ENCODE measurements around the gene SPNS3. TPM values are rescaled to one million over a fixed set of nuclear protein-coding genes. Genes with fewer than 3 reads are reported as not detected.

SPNS3 gene
- total RNA-seq, 3 donors from 2014 or later (not counting 1 experiment from before 2014, with no cell fraction given) = 1.2 to 2.1 (median 1.9) TPM

DNA sequence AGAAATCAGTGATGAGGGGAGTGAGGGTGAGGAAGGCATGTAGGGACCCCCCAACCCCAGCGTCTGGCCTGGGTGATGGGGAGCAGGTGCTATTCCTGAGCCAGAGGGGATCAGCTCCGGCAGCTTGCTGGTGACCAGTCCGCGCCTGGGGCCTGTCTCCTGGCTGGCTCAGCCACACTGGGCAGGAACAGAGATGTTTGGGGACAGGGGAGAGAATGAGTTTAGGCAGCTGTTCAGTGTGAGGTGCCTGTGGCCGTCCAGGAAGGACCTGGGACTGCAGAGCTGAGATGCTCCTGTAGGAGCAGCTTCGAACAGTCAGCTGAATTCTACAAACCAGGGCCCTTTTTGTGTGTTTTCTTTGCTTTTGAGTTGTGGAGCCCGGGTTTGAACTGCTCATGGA is 41.7 kb downstream of the SPNS3 start:
- peaks cover 0 to 6% of the 10 kb centered on the region in 2 donors for H3K4me1 Mint-ChIP-seq
- no peak overlapping the region for H3K27ac Mint-ChIP-seq
- Histone ChIP-seq H3K4me3 (ENCODE audit: low read length) (no peak overlapping the region), H3K36me3 (ENCODE audit: control insufficient read depth, insufficient read depth, low read length) (no peaks in the 10 kb centered on the region), H3K4me1 (ENCODE audit: control insufficient read depth, insufficient read depth, low read length) (peaks cover 5% of the 10 kb centered on the region), H3K9me3 (ENCODE audit: control insufficient read depth, insufficient read depth, low read length) (no peaks in the 10 kb centered on the region), H3K27ac (ENCODE audit: low read length) (no peak overlapping the region), H3K27me3 (ENCODE audit: control insufficient read depth, insufficient read depth, low read length) (no peaks in the 10 kb centered on the region)
- no peaks in the 10 kb centered on the region for H3K36me3 Mint-ChIP-seq
- H3K4me3 Mint-ChIP-seq = no peak overlapping the region
- TF ChIP-seq, protein P1, sequence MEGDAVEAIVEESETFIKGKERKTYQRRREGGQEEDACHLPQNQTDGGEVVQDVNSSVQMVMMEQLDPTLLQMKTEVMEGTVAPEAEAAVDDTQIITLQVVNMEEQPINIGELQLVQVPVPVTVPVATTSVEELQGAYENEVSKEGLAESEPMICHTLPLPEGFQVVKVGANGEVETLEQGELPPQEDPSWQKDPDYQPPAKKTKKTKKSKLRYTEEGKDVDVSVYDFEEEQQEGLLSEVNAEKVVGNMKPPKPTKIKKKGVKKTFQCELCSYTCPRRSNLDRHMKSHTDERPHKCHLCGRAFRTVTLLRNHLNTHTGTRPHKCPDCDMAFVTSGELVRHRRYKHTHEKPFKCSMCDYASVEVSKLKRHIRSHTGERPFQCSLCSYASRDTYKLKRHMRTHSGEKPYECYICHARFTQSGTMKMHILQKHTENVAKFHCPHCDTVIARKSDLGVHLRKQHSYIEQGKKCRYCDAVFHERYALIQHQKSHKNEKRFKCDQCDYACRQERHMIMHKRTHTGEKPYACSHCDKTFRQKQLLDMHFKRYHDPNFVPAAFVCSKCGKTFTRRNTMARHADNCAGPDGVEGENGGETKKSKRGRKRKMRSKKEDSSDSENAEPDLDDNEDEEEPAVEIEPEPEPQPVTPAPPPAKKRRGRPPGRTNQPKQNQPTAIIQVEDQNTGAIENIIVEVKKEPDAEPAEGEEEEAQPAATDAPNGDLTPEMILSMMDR (IDR thresholded peaks at IDR 0.05) = no peak
- intact Hi-C loops (cut with micrococcal nuclease) = no loop called here
- H3K9me3 Mint-ChIP-seq = no peaks in the 10 kb centered on the region
- 87% methylated on average over 7 of the region's 7 CpGs for WGBS (ENCODE audit: insufficient coverage)
- DNase-seq (no peak), ATAC-seq (no peak)
- peaks cover 6% of the 10 kb centered on the region in 2 donors for H3K27me3 Mint-ChIP-seq (ENCODE audit: low read depth in 2 of 2)

DNA sequence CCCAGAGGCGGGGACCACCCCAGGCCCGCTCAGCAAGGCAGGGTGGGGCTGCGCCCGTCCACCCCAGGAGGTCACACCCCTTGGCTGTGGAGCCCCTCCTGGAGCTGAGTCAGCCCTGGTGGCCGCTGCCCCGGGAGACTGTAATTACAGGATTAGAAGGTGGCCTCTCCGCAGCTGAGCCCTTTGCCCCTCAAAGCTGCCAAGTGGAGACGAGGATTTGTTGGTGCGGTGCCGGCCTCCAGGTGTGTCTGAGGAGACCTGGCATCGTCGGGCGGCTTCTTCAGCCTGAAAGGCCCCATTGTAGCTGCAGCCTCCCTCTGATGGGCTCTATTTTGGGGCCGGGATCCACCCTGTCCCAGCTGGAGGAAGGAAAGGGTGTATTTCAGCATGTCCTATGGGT is 42.3 kb downstream of the SPNS3 start:
- no peak for ATAC-seq
- no peaks in the 10 kb centered on the region for H3K36me3 Mint-ChIP-seq
- intact Hi-C loops (cut with micrococcal nuclease) = no loop called here
- DNase-seq = no peak
- Histone ChIP-seq H3K4me1 (ENCODE audit: control insufficient read depth, insufficient read depth, low read length) (peaks cover 11% of the 10 kb centered on the region), H3K27ac (ENCODE audit: low read length) (no peak overlapping the region), H3K36me3 (ENCODE audit: control insufficient read depth, insufficient read depth, low read length) (no peaks in the 10 kb centered on the region), H3K9me3 (ENCODE audit: control insufficient read depth, insufficient read depth, low read length) (no peaks in the 10 kb centered on the region), H3K27me3 (ENCODE audit: control insufficient read depth, insufficient read depth, low read length) (no peaks in the 10 kb centered on the region), H3K4me3 (ENCODE audit: low read length) (no peak overlapping the region)
- no peak overlapping the region for H3K4me3 Mint-ChIP-seq
- peaks cover 6% of the 10 kb centered on the region in 2 donors for H3K27me3 Mint-ChIP-seq (ENCODE audit: low read depth in 2 of 2)
- no peaks in the 10 kb centered on the region for H3K9me3 Mint-ChIP-seq
- peaks cover 3 to 12% of the 10 kb centered on the region in 2 donors for H3K4me1 Mint-ChIP-seq
- 92% methylated on average over 14 of the region's 14 CpGs for WGBS (ENCODE audit: insufficient coverage)
- no peak overlapping the region for H3K27ac Mint-ChIP-seq
- TF ChIP-seq, protein P1 (IDR thresholded peaks at IDR 0.05) = no peak

DNA sequence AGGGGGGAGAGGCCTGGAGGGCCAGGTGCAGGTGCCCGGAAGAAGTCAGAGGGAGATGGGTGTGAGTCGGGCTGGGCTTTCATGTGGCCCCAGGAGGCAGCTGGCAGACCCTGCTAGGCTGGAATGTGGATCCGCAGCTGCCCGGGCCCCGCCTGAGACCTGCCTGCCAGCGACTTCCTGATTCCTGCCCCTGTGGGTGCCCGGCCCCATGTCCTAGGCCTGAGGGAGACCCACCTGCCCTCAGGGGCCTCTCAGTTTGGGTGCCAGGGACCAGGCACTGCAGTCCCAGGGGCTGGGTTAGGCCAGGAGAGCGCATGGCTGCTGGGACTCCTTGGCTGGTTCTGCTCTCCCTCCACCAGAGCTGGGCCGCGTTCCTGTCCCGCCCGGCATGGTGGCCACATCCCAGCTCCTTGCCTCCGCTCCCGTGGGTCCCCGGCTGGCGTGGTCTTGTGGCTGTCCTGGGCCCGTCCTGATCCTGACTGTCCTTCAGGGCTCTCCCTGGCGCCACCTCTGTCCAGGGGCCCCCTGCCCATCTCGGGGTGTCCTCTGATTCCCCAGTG is 42.9 kb downstream of the SPNS3 start:
- intact Hi-C loops (cut with micrococcal nuclease) = no loop called here
- no peak overlapping the region for H3K27ac Mint-ChIP-seq
- H3K4me3 ChIP-seq (ENCODE audit: low read length) = no peak overlapping the region
- no peaks in the 10 kb centered on the region for H3K9me3 ChIP-seq (ENCODE audit: control insufficient read depth, insufficient read depth, low read length)
- H3K9me3 Mint-ChIP-seq = no peaks in the 10 kb centered on the region
- peaks cover 6% of the 10 kb centered on the region in 2 donors for H3K27me3 Mint-ChIP-seq (ENCODE audit: low read depth in 2 of 2)
- H3K36me3 ChIP-seq (ENCODE audit: control insufficient read depth, insufficient read depth, low read length) = no peaks in the 10 kb centered on the region
- no peaks in the 10 kb centered on the region for H3K36me3 Mint-ChIP-seq
- ATAC-seq = no peak
- H3K27ac ChIP-seq (ENCODE audit: low read length) = no peak overlapping the region
- H3K4me1 ChIP-seq (ENCODE audit: control insufficient read depth, insufficient read depth, low read length) = peaks cover 16% of the 10 kb centered on the region
- 79% methylated on average over 19 of the region's 19 CpGs for WGBS (ENCODE audit: insufficient coverage)
- H3K4me1 Mint-ChIP-seq = peaks cover 9 to 17% of the 10 kb centered on the region in 2 donors
- no peak overlapping the region for H3K4me3 Mint-ChIP-seq
- no peaks in the 10 kb centered on the region for H3K27me3 ChIP-seq (ENCODE audit: control insufficient read depth, insufficient read depth, low read length)
- TF ChIP-seq, protein P1 (IDR thresholded peaks at IDR 0.05) = no peak
- no peak for DNase-seq

DNA sequence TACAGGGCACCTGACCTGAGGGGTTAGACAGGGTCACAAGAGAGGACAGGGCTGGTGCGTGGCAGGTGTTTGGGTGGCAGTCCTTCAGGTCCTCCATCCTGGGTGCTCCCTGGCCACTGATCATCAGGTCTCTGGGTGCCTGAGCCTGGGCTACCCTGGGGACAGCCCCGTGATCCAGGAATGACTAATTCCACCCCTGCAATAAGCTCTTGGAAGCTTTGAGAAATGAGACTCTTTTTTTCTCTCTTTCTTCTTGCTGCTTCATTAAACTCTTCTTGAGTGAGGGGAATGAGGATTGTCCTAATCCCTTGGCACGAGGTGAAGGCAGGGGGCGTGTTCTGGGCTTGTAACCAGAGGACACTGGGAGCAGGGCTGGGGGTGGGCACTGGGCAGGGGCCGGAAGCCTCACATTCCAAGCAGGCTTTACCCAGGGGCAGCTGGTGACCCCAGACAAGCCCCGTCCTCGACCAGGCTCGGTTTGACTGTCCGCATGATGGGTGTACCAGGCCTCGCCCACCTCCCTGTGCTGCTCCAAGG is 43.6 kb downstream of the SPNS3 start:
- 81% methylated on average over 10 of the region's 10 CpGs for WGBS (ENCODE audit: insufficient coverage)
- intact Hi-C loops (cut with micrococcal nuclease) = no loop called here
- Mint-ChIP-seq H3K4me3 (no peak overlapping the region), H3K9me3 (no peaks in the 10 kb centered on the region), H3K27ac (no peak overlapping the region), H3K27me3 (ENCODE audit: low read depth in 2 of 2) (peaks cover 6% of the 10 kb centered on the region in 2 donors), H3K36me3 (no peaks in the 10 kb centered on the region), H3K4me1 (peaks cover 15 to 22% of the 10 kb centered on the region in 2 donors)
- Histone ChIP-seq H3K27ac (ENCODE audit: low read length) (no peak overlapping the region), H3K9me3 (ENCODE audit: control insufficient read depth, insufficient read depth, low read length) (no peaks in the 10 kb centered on the region), H3K4me3 (ENCODE audit: low read length) (no peak overlapping the region), H3K36me3 (ENCODE audit: control insufficient read depth, insufficient read depth, low read length) (no peaks in the 10 kb centered on the region), H3K27me3 (ENCODE audit: control insufficient read depth, insufficient read depth, low read length) (no peaks in the 10 kb centered on the region), H3K4me1 (ENCODE audit: control insufficient read depth, insufficient read depth, low read length) (peaks cover 24% of the 10 kb centered on the region)
- TF ChIP-seq, protein P1 (IDR thresholded peaks at IDR 0.05) = no peak
- ATAC-seq (no peak), DNase-seq (no peak)

Data from natural killer cell (primary cell).